Kasumi-1 (cell line): Measurements from ENCODE around the gene TCEANC2.

Experiments
- DNase-seq, 2 experiments: peaks; one replicate each; lab custom pipeline; 2025; lab: John Stamatoyannopoulos, UW

Gene TCEANC2

DNA sequence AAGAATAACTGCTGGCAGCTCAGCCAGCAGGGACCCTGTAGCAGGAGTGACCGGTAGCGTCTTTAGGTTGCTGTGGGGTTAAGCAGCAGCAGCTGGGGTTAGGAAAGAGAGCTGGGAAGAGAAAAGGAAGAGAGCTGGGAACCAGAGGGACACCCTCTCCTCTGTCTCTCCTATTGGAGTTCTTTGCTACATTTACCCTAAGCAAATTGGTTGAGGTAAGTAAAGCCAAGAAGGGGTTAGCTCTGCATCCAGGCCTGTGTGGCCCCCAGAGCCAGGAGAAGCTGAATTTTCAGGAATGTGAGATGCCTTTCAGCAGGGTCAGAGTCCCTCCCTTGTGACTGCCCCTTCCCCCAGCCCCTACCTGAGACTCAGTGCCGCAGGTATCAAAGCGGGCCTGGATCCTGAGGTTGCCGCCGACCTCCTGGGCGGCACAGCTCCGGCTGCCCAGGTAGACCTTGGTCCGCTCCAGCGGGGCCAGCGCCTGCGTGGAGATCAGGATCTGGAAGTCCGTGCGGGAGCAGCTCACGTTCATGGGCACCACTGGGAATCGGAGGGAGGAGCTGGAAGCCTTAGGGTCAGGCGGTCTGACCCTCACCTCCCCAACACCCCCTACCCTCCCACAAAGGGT is 83.0 kb downstream of the TCEANC2 start:
- no peak for DNase-seq

DNA sequence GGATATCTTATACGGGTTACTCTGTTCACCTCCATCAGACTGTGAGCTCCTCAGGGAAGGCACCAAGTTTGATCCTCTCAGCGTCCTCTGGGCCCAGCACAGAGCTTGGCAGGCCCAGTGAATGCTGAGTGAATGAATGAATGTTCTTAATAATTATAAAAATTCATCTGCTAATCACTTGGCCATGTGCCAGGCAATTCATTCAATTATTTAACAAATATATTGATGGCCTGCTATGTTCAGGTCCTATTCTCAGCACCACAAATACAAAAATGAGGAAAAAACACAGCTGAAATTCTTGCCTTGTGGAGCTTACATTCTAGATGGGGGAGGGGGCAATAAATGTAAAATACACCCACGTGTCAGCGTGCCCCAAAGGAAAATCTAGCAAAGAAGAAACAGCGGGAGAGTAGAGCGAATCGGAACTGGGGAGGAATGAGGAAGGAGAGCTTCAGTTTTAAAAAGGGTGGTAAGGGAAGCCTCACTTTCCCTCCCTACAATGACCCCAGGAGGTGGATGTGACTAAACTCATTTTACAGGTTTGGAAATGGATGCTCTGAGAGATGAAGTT is 83.6 kb downstream of the TCEANC2 start:
- DNase-seq = no peak

DNA sequence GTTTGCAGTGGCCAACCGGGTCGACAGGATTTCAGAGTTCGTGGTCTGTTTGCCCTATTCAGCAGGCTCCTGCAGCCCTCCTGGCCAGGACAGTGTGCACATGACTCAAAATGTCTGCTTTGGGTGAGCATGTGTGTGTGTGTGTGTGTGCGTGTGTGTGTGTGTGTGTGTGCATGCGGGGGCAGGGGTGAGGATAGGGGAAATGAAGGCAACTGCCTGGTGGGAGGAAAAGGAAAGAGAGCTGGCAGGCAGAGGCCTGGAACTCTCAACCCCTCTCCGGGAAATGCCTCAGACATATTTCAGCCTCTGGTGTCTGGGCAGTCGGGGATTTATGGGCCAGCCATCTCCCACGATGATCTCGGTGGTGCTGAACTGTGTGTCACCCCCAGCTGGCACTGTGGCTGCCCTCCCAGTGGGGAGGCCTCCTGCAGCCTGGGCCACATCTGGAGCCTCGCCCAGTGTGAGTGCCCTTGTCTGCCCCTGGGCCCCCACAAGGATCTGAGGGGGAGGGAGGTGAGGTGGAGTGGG is 84.2 kb downstream of the TCEANC2 start:
- DNase-seq = peak; percentile 25 to 51

DNA sequence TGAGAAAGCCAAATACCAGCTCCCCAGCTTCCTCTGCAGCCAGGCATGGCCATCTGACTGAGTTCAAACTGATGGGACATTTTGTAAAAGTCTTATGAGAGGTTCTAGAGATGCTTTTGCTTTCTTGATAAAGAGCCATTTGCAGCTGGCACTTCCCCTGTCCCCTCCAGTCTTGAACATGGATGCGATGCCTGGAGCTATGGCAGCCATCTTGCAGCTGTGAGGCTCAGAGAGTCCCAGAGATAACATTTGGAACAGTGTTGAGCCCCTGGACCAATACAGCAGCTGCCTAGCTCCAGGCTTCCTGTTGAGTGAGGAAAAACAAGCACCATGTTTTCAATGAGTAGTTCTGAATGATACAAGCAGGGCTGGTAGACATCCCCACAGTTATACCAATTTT is 85.6 kb downstream of the TCEANC2 start:
- no peak for DNase-seq

DNA sequence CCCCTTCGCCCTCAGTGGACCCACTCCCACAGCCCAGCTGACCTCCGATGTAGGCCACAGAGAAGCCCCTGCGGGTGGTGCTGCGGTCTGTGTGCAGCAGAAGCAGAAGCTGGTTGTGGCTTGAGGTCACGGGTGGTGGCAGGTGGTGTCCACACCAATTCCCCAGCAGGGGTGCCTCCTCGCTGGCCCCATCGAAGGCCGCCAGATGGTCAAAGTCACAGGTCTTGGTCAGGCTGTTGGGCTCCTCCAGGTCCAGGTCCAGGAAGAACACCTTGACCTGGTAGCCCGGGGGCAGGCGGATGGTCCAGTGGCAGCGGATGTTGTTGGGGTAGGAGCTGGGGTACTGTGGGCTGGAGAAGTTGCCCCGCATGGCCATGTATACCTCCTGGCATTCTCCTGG is 86.3 kb downstream of the TCEANC2 start:
- no peak for DNase-seq

DNA sequence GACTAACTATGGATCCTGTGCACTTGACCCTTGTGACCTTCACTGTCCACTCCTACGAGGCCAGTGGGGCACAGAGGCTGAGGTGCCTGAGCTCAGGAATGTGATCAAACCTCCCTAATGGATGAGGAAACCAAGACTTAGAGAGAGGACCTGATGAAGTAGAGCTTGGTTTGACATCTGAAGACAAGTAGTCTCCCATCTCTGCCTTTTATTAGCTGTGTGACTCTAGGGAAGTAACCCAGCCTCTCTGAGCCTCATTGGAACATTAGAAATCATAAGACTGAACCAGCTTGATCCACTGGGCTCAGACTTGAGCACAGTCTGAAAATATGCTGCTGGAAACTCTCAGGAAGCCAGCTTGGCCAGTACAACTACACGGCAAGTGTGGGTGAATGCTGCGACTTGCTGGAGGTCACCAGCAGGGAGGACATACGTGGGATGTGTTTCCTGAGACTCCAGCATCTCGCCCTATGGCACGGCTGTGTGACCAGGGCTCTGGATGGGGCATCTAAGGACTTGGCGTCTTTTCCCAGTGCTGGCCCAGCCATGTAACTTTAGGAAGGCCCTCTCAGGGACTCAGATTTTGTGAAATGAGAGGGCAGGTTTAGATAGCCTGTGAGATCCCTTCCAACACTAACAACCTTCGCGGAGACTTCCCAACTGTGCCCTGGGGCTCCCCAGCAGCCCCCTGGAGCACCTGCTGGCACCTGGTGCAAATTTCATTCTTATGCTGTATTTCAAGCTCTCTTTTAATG is 88.9 kb downstream of the TCEANC2 start:
- no peak for DNase-seq

DNA sequence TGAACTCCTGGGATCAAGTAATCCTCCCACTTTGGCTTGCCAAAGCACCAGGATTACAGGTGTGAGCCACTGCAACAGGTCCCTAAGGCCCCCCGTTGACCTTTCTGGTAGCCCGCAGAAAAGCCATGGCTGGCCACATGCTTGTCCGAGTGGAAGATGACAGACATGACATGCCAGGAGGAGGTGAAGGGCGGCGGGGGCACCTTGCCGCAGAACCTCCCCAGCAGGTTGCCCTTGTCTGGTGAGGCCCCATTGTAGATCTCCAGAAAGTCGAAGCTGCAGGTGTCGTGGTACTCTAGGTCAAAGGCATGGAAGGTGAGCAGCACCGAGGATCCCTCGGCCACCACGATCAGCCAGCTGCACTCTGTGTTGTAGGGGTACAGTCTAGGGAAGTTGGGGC is 91.0 kb downstream of the TCEANC2 start:
- no peak for DNase-seq

DNA sequence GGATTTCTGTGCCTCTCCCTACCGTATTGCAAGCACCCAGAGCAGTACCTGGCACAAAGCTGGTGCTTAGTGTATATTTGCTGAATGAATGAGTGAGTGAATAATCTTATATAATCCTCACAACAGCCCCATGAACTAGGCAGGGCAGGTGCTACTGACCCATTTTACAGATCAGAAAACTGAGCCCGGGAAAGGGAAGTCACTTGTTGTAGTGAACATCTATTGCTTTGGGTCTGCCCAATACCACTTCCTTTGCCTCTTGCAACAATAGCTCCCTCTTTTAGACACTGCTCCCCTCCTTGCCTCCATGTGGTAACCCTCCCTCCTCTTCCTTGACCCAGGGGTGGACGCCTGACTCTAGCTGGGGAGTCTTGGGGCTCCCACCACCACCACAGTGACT is 96.3 kb downstream of the TCEANC2 start:
- DNase-seq = no peak

DNA sequence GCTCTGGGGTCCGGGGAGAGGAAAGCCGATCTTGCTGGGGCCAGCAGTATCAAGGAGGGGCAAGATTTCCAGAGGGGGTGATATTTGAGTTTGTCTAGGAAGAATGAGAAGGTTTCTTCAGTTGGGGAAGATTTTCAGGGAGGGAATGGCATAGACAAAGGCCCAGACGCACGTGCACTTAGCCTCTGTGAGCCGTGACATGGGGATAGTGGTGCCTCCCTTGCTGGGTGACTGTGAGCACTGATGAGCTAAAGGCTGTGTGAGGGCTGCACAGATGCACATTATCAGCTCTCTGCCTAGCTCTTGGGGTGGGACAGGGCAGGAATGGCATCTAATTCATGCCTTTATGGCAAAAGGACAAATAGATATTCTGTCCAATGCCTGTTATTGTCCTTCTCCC is 97.6 kb downstream of the TCEANC2 start:
- no peak for DNase-seq

DNA sequence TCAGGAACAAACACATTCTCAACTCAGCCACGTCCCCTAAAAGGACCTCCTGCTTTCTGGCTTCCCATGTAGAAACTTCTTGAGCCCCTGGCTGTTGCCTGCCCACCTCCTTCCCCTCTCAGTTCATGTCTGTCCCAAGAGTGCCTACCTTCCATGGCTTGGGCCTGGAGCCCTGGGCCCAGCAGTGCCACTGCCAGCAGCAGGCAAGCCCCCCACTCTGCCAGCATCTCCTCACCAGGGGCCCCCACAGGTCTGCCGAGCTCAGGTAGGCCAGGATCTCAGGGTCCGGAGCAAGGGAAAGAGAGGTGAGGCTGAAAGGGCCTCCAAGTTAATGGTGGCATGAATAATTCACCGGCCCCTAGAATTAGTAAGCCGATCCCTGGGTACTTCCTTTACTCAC is 99.3 kb downstream of the TCEANC2 start, which contains the start of gene CDCP2:
Gene CDCP2, minus strand, starts transcription at position 305 of the 400 bp plus-strand sequence. Its CDS starts 78 bp downstream, at position 227.
- DNase-seq = no peak

DNA sequence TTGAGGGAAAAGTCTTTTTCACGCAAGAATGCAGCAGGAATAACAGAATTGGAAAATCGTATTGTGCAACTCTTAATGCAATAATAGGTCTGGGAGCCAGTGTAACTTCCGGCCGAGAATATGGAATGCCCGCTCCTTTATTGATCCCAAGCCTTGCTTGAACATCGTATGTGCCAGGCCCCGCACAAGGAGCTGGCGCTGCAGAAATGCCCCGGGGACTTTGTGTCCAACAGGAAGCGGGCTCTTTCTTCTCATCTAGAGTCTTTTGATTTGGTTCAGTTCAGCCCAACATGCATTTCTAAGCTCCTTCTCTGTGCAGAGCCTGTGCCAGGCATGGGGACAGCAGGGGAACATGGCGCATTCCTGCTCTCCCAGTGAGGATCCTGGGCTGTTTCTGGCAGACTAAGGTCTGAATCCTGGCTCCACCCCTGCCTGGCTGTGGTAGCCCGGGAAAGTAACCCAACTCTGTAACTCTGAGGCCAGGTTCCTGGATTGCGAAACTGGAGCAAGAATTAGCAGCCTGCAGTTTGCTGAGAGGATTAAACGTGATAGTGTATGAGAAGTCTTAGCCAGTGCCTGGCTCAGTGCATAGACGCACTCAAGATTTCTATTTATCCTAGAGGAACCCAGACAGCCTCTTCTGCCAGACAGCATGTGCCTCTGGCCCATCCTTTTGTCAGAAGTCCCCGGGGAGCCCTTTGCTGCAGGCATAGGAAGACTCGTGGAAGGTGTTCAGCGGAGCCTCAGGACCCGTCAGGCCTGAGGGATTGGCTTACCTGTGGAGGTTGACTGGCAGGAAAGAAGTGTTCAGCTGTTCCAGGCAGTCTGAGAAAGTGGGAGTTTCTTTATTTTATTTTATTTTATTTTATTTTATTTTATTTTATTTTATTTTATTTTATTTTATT is 100.4 kb downstream of the TCEANC2 start:
- DNase-seq = peak; percentile 57 to 67
